Activated CD8-positive, alpha-beta memory T cell treated with anti-CD3 and anti-CD28 coated beads, Interleukin-2, amount 10 ng/mL, durations not matched to agents 7 days and 5 days (primary cell): ENCODE results near the gene CCNG2. TPM values are rescaled to one million over a fixed set of nuclear protein-coding genes. Genes with fewer than 3 reads are reported as not detected.

Experiments
- ATAC-seq: fragments of 150-1000 bp; cut with Tn5 transposase; one replicate; pipeline ENCODE4 v1.10.0; 2021; ENCODE audit warnings: moderate library complexity
- CTCF ChIA-PET: fragments of 350-600 bp; sonication (Branson Sonifier 250); formaldehyde crosslinking; loops from one replicate; lab custom pipeline; 2021; ENCODE audit warnings: antibody characterized with exemption; lab: Charles Lee
- DNase-seq: peaks from one replicate; pipeline ENCODE4 v3.0.0-alpha.2; 2020
- H3K27ac Mint-ChIP-seq: one replicate; pipeline ENCODE4 v1.8.0; 2021; ENCODE audit warnings: mild to moderate bottlenecking, mixed read lengths
- H3K27me3 Mint-ChIP-seq: one replicate; pipeline ENCODE4 v1.8.0; 2021; ENCODE audit warnings: mixed read lengths
- H3K36me3 Mint-ChIP-seq: one replicate; pipeline ENCODE4 v1.8.0; 2021; ENCODE audit warnings: mild to moderate bottlenecking, mixed read lengths
- H3K4me1 Mint-ChIP-seq: one replicate; pipeline ENCODE4 v1.8.0; 2021; ENCODE audit warnings: mixed read lengths
- H3K4me3 Mint-ChIP-seq: one replicate; pipeline ENCODE4 v1.8.0; 2021; ENCODE audit warnings: mild to moderate bottlenecking, moderate library complexity, mixed read lengths
- H3K9me3 Mint-ChIP-seq: one replicate; pipeline ENCODE4 v1.8.0; 2022; ENCODE audit warnings: low read depth, mixed read lengths
- total RNA-seq, 2 experiments: library from RNA; stranded (reverse); gene quantifications; one replicate each; pipeline ENCODE4 v1.2.3, GENCODE V29; 2021

CCNG2 gene
- total RNA-seq, 2 experiments from 2014 or later, result 20.8 to 21.6 TPM

DNA sequence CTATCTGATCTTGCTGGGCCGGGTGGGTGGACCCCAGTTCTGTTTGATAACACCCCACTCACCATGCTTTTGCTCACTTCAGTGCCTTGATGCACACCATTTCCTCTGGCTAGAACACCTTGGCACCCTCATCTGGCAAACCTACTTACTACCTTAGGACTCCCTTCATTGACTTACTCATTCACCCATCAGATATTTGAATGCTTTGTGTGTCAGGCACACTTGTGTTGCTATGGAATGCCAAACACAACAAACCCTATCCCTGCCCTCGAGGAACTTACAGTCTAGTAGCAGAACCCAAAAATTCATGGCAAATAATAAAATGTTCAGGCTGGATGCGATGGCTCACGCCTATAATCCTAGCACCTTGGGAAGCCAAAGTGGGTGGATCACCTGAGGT, 13.9 kb downstream of the CCNG2 start:
- Mint-ChIP-seq H3K9me3 (no peaks in the 10 kb centered on the region), H3K4me1 (peaks cover 4% of the 10 kb centered on the region), H3K36me3 (peaks cover 21% of the 10 kb centered on the region), H3K27me3 (peaks cover 6% of the 10 kb centered on the region), H3K4me3 (no peak overlapping the region), H3K27ac (no peak overlapping the region)
- no peak for DNase-seq
- CTCF ChIA-PET, result no interaction called here
- ATAC-seq, result no peak

DNA sequence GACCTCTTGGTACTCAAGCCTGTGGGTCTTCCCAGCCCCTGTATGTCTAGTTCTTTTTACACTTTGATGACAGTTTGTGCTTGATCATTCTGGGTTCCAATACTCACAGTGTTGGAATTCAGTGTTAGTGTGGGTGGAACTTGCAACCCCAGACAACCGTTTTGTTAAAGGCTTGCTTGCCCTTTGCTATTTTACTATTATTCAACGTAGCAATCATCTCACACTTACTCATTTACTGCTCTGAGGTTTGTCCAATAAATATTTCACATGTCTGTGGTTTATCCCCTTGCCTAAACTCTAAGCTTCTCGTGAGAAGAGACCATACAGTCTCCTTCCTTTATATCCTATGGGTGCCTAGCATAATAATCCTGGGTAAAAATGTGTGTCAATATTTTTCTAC, 15.3 kb downstream of the CCNG2 start:
- CTCF ChIA-PET, result no interaction called here
- H3K36me3 Mint-ChIP-seq, result peaks cover 18% of the 10 kb centered on the region
- ATAC-seq, result no peak

DNA sequence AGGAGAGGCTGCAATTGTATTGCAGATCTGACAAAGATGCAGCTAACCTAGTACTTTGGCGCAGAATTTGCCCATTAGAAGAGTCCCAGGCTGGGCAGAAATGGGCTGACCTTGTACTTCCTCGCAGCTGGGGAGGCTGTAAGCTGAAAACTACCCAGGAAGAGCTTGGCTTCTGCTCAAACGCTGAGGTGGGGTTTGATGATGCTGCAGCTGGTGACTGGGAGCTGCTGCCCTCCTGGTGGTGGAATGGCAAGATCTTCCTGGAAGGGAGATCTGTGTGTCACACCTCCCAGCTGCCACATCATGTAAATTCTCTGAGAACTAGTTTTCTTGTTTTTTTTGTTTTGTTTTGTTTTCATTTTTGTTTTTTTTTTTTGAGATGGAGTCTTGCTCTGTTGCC, 17.4 kb downstream of the CCNG2 start:
- CTCF ChIA-PET, result interaction anchor here (0.7 to 1.2 kb wide), 3 partner anchors 16 to 119 kb away, joined by 3 to 4 read pairs (median 3); no protein-coding TSS in a partner anchor
- Mint-ChIP-seq H3K4me3 (no peak overlapping the region), H3K27me3 (peaks cover 23% of the 10 kb centered on the region), H3K27ac (no peak overlapping the region), H3K36me3 (peaks cover 9% of the 10 kb centered on the region), H3K9me3 (no peaks in the 10 kb centered on the region), H3K4me1 (no peaks in the 10 kb centered on the region)
- DNase-seq, result no peak
- ATAC-seq, result no peak

More for the DNA sequence above, 15.3 kb downstream of the CCNG2 start:
- Mint-ChIP-seq H3K27me3 (peaks cover 13% of the 10 kb centered on the region), H3K4me1 (peaks cover 4% of the 10 kb centered on the region), H3K9me3 (no peaks in the 10 kb centered on the region), H3K4me3 (no peak overlapping the region), H3K27ac (no peak overlapping the region)
- no peak for DNase-seq

DNA sequence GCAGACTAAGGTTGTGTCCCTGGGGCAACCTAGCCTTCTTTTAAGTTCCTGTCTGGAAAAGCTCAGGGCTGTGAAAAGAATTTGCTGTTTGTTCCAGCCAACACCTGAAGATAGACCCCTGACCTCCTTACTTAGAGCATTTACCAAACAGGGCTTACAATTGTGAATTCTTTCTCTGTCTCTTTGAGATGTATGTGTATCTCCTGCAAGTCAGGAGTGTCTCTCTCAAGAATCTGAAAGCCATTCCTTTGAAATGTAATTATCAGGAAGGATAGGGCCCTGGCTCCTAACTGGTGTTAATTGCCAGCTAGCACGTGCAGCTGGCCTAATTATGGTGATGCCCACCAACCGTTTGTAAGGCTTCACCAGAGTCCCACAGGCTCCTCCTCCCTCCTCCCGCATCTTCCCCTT, 18.2 kb downstream of the CCNG2 start:
- H3K4me1 Mint-ChIP-seq, result no peaks in the 10 kb centered on the region

DNA sequence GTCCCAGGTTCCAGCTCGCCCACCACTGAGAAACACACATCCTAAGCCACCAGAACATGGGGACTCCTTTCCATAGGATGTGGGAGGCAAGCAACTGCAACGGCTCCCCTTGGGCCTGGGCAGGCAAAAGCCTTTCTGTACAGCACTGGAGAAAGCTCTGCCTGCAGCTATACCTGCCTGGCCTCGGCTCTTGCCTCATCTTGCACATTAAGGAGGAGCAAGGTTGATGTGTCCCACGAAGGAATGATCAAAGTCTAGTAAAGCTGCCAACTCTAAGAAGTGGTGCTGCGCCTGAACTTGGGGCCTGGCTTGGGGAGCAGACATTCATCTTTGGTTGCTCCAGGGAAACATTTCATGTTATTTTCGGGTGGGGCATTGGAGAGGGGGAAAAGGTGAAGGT, 19.6 kb downstream of the CCNG2 start:
- Mint-ChIP-seq H3K36me3 (no peaks in the 10 kb centered on the region), H3K4me3 (no peak overlapping the region), H3K9me3 (no peaks in the 10 kb centered on the region), H3K27me3 (peaks cover 23% of the 10 kb centered on the region), H3K27ac (no peak overlapping the region), H3K4me1 (no peaks in the 10 kb centered on the region)
- CTCF ChIA-PET, result no interaction called here
- no peak for ATAC-seq
- DNase-seq, result no peak

More for the DNA sequence above, 18.2 kb downstream of the CCNG2 start:
- peaks cover 2% of the 10 kb centered on the region for H3K36me3 Mint-ChIP-seq
- DNase-seq, result no peak
- H3K4me3 Mint-ChIP-seq, result no peak overlapping the region
- no peak overlapping the region for H3K27ac Mint-ChIP-seq
- CTCF ChIA-PET, result interaction anchor here (0.7 kb wide), 1 partner anchor 118 kb away, joined by 4 read pairs; no protein-coding TSS in a partner anchor
- H3K27me3 Mint-ChIP-seq, result peaks cover 23% of the 10 kb centered on the region
- no peaks in the 10 kb centered on the region for H3K9me3 Mint-ChIP-seq
- ATAC-seq, result no peak

DNA sequence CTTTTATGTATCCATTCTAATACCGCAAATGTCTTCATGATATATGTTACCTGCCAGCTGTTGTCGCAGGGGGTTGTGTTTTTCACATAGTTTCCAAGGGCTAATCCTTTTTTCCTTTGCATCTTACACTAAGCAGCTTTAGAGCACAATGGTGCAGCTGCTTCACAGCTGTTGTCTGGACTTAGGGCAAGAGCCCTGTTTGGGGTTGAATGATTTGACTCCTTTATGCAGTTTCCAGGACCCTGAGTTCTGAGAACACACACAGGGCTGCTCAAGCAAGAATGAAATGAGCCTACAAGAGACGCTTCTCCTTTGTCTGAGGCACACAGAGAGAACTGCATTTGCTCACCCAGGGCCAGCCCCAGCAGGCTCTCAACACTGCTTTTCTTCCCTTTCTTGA, 20.2 kb downstream of the CCNG2 start:
- Mint-ChIP-seq H3K27ac (no peak overlapping the region), H3K4me1 (no peaks in the 10 kb centered on the region), H3K9me3 (no peaks in the 10 kb centered on the region), H3K27me3 (peaks cover 23% of the 10 kb centered on the region), H3K36me3 (no peaks in the 10 kb centered on the region), H3K4me3 (no peak overlapping the region)
- ATAC-seq, result no peak
- CTCF ChIA-PET, result interaction anchor here (1.0 kb wide), 1 partner anchor 81 kb away, joined by 3 read pairs; no protein-coding TSS in a partner anchor
- DNase-seq, result no peak

DNA sequence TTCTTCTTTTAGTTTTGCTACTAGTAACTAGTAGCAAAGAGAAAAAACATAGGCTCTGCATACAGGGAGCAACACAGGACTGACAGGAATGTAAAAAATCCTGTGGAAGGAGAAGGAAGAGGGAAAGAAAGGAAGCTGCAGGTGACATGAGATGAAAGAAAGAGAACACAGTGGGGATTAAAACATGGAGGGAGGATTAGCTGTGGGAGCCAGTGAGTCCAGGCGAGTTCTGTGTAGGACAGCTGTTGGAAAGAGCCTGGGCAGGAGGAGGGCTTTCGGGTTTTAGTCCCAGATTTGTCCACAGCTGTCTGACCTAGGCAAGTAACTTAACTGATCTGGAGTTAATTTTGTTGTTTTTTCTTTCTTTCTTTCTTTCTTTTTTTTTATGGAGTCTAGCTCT, 21.6 kb downstream of the CCNG2 start:
- H3K9me3 Mint-ChIP-seq, result no peaks in the 10 kb centered on the region
- H3K4me1 Mint-ChIP-seq, result no peaks in the 10 kb centered on the region
- DNase-seq (no peak), ATAC-seq (no peak)
- peaks cover 29% of the 10 kb centered on the region for H3K27me3 Mint-ChIP-seq
- no peak overlapping the region for H3K4me3 Mint-ChIP-seq
- H3K36me3 Mint-ChIP-seq, result no peaks in the 10 kb centered on the region
- no peak overlapping the region for H3K27ac Mint-ChIP-seq
- CTCF ChIA-PET, result interaction anchor here (1.2 kb wide), 1 partner anchor 25 kb away, joined by 4 read pairs; no protein-coding TSS in a partner anchor

DNA sequence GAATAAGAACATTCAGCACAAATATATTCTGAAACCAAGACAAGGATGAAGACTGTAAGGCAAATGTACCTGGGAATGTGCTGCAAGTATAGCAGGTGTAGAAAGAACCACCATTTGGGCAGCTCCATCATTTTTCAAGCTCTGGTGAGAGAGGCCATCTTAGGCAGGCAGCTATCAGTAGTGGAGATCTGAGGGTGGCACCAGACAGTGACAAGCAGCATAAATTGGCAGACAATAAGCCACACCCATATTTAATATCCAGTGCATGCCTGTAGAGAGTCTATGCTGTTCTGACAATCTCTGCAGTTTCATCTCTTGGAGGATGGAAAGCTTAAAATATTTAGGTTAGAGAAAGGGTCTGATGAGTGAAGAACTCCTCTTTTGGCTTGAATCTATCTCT, 22.5 kb downstream of the CCNG2 start:
- Mint-ChIP-seq H3K9me3 (no peaks in the 10 kb centered on the region), H3K27ac (no peak overlapping the region), H3K36me3 (no peaks in the 10 kb centered on the region), H3K4me1 (no peaks in the 10 kb centered on the region), H3K4me3 (no peak overlapping the region), H3K27me3 (peaks cover 35% of the 10 kb centered on the region)
- ATAC-seq, result no peak
- CTCF ChIA-PET, result no interaction called here
- no peak for DNase-seq

DNA sequence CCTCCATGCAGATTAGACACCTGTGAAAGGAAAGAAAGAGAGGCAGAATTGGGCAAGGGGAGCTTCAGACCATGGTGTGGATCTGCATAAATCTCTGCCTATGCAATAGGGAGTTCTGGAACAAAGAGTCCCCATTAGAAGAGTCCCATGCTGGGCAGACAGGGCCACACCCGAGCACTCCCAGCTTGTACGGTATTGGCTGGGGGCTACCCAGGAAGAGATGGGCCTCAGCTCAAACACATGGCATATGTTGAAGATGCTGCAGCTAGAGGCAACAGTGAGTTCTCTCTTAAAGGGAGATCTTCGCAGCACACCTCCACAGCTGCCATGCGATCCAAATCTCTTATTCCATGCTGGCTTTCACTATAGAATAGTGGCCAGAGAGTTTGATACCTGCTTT, 24.7 kb downstream of the CCNG2 start:
- Mint-ChIP-seq H3K27me3 (peaks cover 35% of the 10 kb centered on the region), H3K36me3 (no peaks in the 10 kb centered on the region), H3K9me3 (no peaks in the 10 kb centered on the region), H3K4me1 (no peaks in the 10 kb centered on the region), H3K4me3 (no peak overlapping the region), H3K27ac (no peak overlapping the region)
- CTCF ChIA-PET, result no interaction called here
- no peak for ATAC-seq
- DNase-seq, result no peak

DNA sequence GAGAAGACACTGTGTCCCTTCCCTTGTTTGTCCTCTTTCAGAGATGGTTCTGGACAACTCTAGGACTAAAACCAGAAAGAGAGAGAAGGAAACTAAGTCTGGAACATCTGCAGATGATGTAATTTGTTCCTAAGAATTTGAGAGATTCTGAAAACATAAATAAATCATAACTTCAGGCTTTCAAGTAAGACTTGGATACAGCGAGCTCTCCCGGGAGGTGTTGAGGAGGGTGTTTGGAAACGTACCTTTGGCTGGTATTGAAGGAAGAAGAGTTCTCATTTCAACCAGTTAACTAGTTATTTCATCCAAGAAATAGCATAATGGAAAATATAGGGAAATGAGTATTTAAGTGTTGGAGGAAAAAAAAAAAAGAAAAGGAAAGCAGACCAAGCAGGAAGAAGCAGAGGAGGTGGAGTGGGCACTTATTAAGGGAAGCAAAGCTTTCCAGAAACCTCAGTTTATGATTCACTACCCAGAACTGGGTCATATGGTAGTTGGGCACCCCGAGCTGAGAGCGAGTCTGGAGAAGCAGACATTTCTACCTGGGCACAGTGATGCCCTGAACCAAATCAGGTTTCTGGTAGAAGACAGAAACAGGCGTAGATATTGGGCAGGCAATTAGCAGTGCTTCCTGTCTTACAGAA, 26.9 kb downstream of the CCNG2 start:
- no peaks in the 10 kb centered on the region for H3K36me3 Mint-ChIP-seq

DNA sequence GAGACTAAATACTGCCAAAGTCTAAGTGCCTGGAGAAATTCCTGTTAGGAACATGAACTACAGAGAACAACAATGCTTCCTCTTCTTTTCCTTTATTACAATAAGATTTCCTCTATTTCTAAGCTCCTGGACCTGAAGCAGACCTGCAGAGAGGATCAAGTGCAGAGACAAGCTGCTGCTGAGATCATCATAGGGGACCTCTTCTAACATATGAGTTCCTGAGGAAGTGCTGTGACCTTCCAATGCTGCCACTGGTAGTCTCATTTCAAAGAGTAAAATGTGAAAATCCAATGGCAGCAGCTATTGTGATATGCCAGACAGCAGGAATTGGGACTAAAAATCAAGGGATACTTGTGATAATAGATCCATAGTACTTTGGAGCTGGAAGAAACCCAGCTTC, 28.0 kb downstream of the CCNG2 start:
- CTCF ChIA-PET, result interaction anchor here (1.2 kb wide), 1 partner anchor 90 kb away, joined by 4 read pairs; no protein-coding TSS in a partner anchor
- Mint-ChIP-seq H3K27me3 (peaks cover 23% of the 10 kb centered on the region), H3K9me3 (no peaks in the 10 kb centered on the region)

More for the DNA sequence above, 26.9 kb downstream of the CCNG2 start:
- ATAC-seq (no peak), DNase-seq (no peak)
- H3K9me3 Mint-ChIP-seq, result no peaks in the 10 kb centered on the region
- H3K4me3 Mint-ChIP-seq, result no peak overlapping the region
- no peaks in the 10 kb centered on the region for H3K4me1 Mint-ChIP-seq
- peaks cover 23% of the 10 kb centered on the region for H3K27me3 Mint-ChIP-seq
- H3K27ac Mint-ChIP-seq, result no peak overlapping the region
- CTCF ChIA-PET, result interaction anchor here (1.6 kb wide), 1 partner anchor 20 kb away, joined by 6 read pairs; no protein-coding TSS in a partner anchor

DNA sequence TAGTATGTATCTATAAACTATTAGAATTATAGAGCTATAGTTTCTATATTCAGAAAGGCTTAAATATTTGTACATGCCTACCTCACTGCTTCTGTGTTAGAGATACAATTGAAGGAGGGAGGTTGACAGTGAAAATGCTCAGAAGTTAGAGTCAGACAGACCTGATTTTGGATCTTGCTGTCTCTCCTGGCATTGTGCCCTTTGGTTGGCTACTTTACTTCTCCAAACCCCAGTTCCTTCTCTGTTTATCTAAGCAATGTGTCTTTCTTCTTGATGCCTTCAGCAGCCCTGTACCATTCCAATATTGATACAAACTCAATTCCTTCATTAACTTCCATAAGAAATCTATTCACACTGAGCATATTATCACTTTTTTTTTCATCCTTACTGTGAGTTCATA, 28.7 kb downstream of the CCNG2 start:
- ATAC-seq, result no peak
- no peaks in the 10 kb centered on the region for H3K4me1 Mint-ChIP-seq
- H3K9me3 Mint-ChIP-seq, result no peaks in the 10 kb centered on the region
- no peak for DNase-seq
- H3K27me3 Mint-ChIP-seq, result peaks cover 23% of the 10 kb centered on the region
- CTCF ChIA-PET, result interaction anchor here (1.0 to 4.0 kb wide), 3 partner anchors 17 to 90 kb away, joined by 4 to 13 read pairs (median 4); no protein-coding TSS in a partner anchor
- H3K27ac Mint-ChIP-seq, result no peak overlapping the region
- H3K36me3 Mint-ChIP-seq, result no peaks in the 10 kb centered on the region
- H3K4me3 Mint-ChIP-seq, result no peak overlapping the region

More for the DNA sequence above, 28.0 kb downstream of the CCNG2 start:
- ATAC-seq, result no peak
- no peaks in the 10 kb centered on the region for H3K36me3 Mint-ChIP-seq
- no peaks in the 10 kb centered on the region for H3K4me1 Mint-ChIP-seq
- no peak overlapping the region for H3K4me3 Mint-ChIP-seq
- H3K27ac Mint-ChIP-seq, result no peak overlapping the region
- DNase-seq, result no peak

DNA sequence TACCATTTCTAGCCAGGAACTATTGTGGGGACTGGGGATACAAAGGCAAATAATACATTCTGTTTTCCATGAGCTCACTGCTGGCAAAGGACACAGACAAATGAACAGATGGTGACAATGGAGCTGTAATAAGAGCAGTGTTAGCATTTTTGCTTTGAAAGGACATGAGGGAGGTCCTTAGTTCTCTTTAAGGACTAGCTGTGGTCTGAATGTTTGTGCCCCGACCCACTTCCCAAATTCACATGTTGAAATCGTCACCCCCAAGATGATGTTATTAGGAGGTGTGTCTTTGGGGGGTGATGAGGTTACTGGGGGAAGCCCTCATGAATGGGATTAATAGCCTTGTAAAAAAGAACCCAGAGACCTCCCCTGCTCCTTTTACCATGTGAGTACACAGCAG, 30.3 kb downstream of the CCNG2 start:
- Mint-ChIP-seq H3K4me3 (no peak overlapping the region), H3K4me1 (no peaks in the 10 kb centered on the region), H3K36me3 (no peaks in the 10 kb centered on the region), H3K9me3 (no peaks in the 10 kb centered on the region), H3K27me3 (peaks cover 23% of the 10 kb centered on the region), H3K27ac (no peak overlapping the region)
- ATAC-seq, result no peak
- CTCF ChIA-PET, result interaction anchor here (1.8 to 4.0 kb wide), 2 partner anchors 16 to 92 kb away, joined by 5 to 13 read pairs; no protein-coding TSS in a partner anchor
- DNase-seq, result no peak
